ENCODE results near the gene HJV.
A peak's percentile ranks its signal among the peaks of the same experiment; 100 is the strongest.
"Not testable (repeated sequence)": the region's sequence is repeated elsewhere in the genome, so short reads cannot be mapped to it uniquely, and the experiment has no call there.

Gene HJV

GRCh38 chr1:146021622-146022402, at the start of gene HJV:
HJV (minus strand) TSS chr1:146021735; CDS start chr1:146020231, 1,504 bp downstream.
- DNase-seq (ENCODE audit: low read depth in 2 of 2) = no peak

- not testable (repeated sequence) for DNase-seq (ENCODE audit: low read depth in 2 of 2)
Measured at GRCh38 chr1:146059148-146059547, 37.6 kb upstream of the HJV start.

- DNase-seq (ENCODE audit: low read depth in 2 of 2) = peak; percentile 67 to 73
Measured at GRCh38 chr1:146051852-146052676, 30.5 kb upstream of the HJV start.

- DNase-seq (ENCODE audit: low read depth in 2 of 2) = no peak
Measured at GRCh38 chr1:146051452-146051851, 29.9 kb upstream of the HJV start.

- DNase-seq (ENCODE audit: low read depth in 2 of 2) = not testable (repeated sequence)
Measured at GRCh38 chr1:146050652-146050963, 29.1 kb upstream of the HJV start.

GRCh38 chr1:146049866-146050651, 28.5 kb upstream of the HJV start:
- not testable (repeated sequence) for DNase-seq (ENCODE audit: low read depth in 2 of 2)

GRCh38 chr1:146049436-146049835, 27.9 kb upstream of the HJV start:
- no peak for DNase-seq (ENCODE audit: low read depth in 2 of 2)

GRCh38 chr1:146048514-146049115, 27.1 kb upstream of the HJV start:
- not testable (repeated sequence) for DNase-seq (ENCODE audit: low read depth in 2 of 2)

GRCh38 chr1:146046664-146047063, 25.1 kb upstream of the HJV start:
- no peak for DNase-seq (ENCODE audit: low read depth in 2 of 2)

- no peak for DNase-seq (ENCODE audit: low read depth in 2 of 2)
Measured at GRCh38 chr1:146039844-146040194, 18.3 kb upstream of the HJV start.

- peak; percentile 73 to 82 for DNase-seq (ENCODE audit: low read depth in 2 of 2)
Measured at GRCh38 chr1:146036965-146037646, 15.6 kb upstream of the HJV start.

GRCh38 chr1:146036241-146036964, 14.9 kb upstream of the HJV start:
- no peak for DNase-seq (ENCODE audit: low read depth in 2 of 2)

GRCh38 chr1:146035048-146035423, 13.5 kb upstream of the HJV start:
- DNase-seq (ENCODE audit: low read depth in 2 of 2) = no peak

- no peak for DNase-seq (ENCODE audit: low read depth in 2 of 2)
Measured at GRCh38 chr1:146032631-146033219, 11.2 kb upstream of the HJV start.

- DNase-seq (ENCODE audit: low read depth in 2 of 2) = no peak
Measured at GRCh38 chr1:146031476-146031875, 9.9 kb upstream of the HJV start.

- no peak for DNase-seq (ENCODE audit: low read depth in 2 of 2)
Measured at GRCh38 chr1:146029117-146029516, 7.6 kb upstream of the HJV start.

- DNase-seq (ENCODE audit: low read depth in 2 of 2) = not testable (repeated sequence)
Measured at GRCh38 chr1:146026650-146027049, 5.1 kb upstream of the HJV start.

GRCh38 chr1:146025787-146026495, 4.4 kb upstream of the HJV start:
- not testable (repeated sequence) for DNase-seq (ENCODE audit: low read depth in 2 of 2)

GRCh38 chr1:146022403-146023127, 1.0 kb upstream of the HJV start:
- no peak for DNase-seq (ENCODE audit: low read depth in 2 of 2)

Data from stimulated activated CD4-positive, alpha-beta T cell treated with anti-CD3 and anti-CD28 coated beads, Interleukin-4, amount 100 ng/mL, for 48 hours (primary cell).